Large intestine (tissue), 12 donors: ENCODE results near the gene FOXD4L5. TPM values are rescaled to one million over a fixed set of nuclear protein-coding genes. Genes with fewer than 3 reads are reported as not detected.
"Not testable (repeated sequence)": the region's sequence is repeated elsewhere in the genome, so short reads cannot be mapped to it uniquely, and the experiment has no call there.

Experiments
- DNase-seq, 2 donors: peaks; one replicate each; pipeline versions ENCODE4 v3.0.0 to v3.0.0-alpha.2; 2013
- H3K27ac ChIP-seq: one replicate; pipeline ENCODE4 v1.5.1; 2013; ENCODE audit warnings: low read length
- H3K27me3 ChIP-seq: 2 replicates; pipeline ENCODE4 v1.6.1; 2013; ENCODE audit warnings: low read length; ENCODE audit not compliant: control insufficient read depth, insufficient read depth
- H3K36me3 ChIP-seq: 2 replicates; pipeline ENCODE4 v1.6.1; 2013; ENCODE audit warnings: low read length; ENCODE audit not compliant: control insufficient read depth, insufficient read depth
- H3K4me1 ChIP-seq: one replicate; pipeline ENCODE4 v1.6.1; 2013; ENCODE audit warnings: low read length; ENCODE audit not compliant: control insufficient read depth, insufficient read depth
- H3K4me3 ChIP-seq: one replicate; pipeline ENCODE4 v1.5.1; 2013; ENCODE audit warnings: low read length
- H3K9me3 ChIP-seq: one replicate; pipeline ENCODE4 v1.6.1; 2013; ENCODE audit warnings: mild to moderate bottlenecking, low read depth, low read length, moderate library complexity; ENCODE audit not compliant: control insufficient read depth
- WGBS: methylation state at CpG from one replicate; pipeline ENCODE4 v1.1.5; 2013; ENCODE audit warnings: low lambda C conversion rate; ENCODE audit not compliant: insufficient coverage; 5-methylcytosine and 5-hydroxymethylcytosine counted together
- long read RNA-seq, 11 donors: transcript quantifications; one replicate each; lab custom pipeline, GENCODE V29; 2026
- polyA plus RNA-seq: library from polyadenylated mRNA; unstranded; fragments of 120-200 nt; gene quantifications from one replicate; pipeline ENCODE4 v1.2.1, GENCODE V29; 2013

FOXD4L5 gene
- 0.09 TPM for polyA plus RNA-seq
- long read RNA-seq, donor 1: 0 reads
- long read RNA-seq, donor 2, partial matches to known transcripts: 0 of 1 reads
- long read RNA-seq, donor 2, other reads (novel, unspliced or antisense): 0 of 1 reads
- long read RNA-seq, donor 3: 0 reads
- long read RNA-seq, donor 4: 0 reads
- long read RNA-seq, donor 5: 0 reads
- long read RNA-seq, donor 6: 0 reads
- long read RNA-seq, donor 7: 0 reads
- long read RNA-seq, donor 8: 0 reads
- long read RNA-seq, donor 9: 0 reads
- long read RNA-seq, donor 10: 0 reads
- long read RNA-seq, donor 11: 0 reads

DNA sequence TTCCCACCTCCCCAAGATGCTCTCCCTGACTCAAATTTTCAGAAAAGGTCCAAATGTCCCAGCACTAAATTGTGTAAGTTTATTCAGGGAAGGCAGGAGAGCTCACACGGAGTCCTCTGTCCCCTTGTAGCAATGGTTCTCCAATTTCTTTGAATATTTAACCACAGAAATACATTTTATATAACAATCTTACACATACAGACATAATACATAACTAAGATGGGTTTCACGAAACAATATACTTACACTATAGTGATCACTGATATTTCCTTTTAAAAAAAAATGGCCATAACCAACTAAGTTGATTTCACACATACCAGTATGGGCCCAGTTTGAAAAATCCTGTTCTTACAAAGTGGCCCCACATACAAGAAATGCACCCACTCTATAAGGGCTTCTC lies at the start of gene FOXD4L5:
TSS of gene FOXD4L5 (minus strand) at position 101 of the 400 bp plus-strand sequence. CDS start 832 bp downstream, outside the sequence.
- DNase-seq, H3K4me3 ChIP-seq, H3K27ac ChIP-seq, H3K27me3 ChIP-seq, H3K9me3 ChIP-seq, H3K4me1 ChIP-seq, H3K36me3 ChIP-seq: not testable (repeated sequence)
- no CpG with 5 or more reads among the region's 2 CpGs for WGBS

DNA sequence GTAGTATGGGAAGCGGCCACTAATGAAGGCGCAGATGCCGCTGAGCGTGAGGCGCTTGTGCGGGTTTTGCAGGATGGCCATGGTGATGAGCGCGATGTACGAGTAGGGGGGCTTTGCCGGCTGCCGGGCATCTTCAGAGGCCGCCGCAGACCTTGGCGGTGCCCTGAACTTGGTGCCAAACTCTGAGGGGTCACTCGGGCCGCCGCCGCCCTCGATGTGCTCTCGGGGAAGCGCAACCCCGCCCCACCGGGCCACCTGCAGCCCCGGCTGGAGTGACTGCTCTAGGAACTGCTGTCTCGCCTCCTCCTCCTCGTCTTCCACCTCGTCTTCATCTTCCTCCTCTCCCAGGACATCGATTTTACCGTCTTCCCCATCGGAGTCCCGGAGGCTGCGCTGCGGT lies 1.1 kb downstream of the FOXD4L5 start:
- H3K27me3 ChIP-seq, H3K9me3 ChIP-seq, H3K27ac ChIP-seq, H3K4me1 ChIP-seq, DNase-seq, H3K4me3 ChIP-seq, H3K36me3 ChIP-seq: not testable (repeated sequence)
- no CpG with 5 or more reads among the region's 33 CpGs for WGBS

DNA sequence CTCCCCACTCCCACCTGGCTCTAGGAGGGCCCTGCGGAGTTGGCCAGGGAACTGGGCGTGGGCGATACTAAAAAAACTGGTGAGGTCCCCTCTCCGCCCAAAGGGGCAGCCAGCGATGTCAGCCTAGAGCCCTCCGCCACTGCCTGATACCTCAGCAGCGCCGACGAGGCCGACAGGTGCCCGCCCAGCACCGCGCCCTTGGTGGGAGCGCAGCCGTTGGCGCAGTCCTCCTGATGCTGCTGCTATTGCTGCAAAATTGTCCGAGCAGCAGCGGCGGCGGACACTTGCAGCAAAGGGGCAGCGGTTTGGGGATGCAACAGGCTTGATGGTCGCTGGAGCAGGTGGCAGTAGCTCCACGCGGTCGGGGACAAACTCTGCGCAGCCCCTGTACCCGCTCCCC lies 2.0 kb downstream of the FOXD4L5 start:
- H3K9me3 ChIP-seq, H3K27me3 ChIP-seq, H3K4me3 ChIP-seq, DNase-seq, H3K27ac ChIP-seq, H3K4me1 ChIP-seq, H3K36me3 ChIP-seq: not testable (repeated sequence)
- no CpG with 5 or more reads among the region's 27 CpGs for WGBS
